ENCODE measurements around the gene CASP2. TPM values are rescaled to one million over a fixed set of nuclear protein-coding genes. Genes with fewer than 3 reads are reported as not detected.

Gene CASP2
- total RNA-seq, 1 experiment from 2014 or later: 65.3 TPM

DNA sequence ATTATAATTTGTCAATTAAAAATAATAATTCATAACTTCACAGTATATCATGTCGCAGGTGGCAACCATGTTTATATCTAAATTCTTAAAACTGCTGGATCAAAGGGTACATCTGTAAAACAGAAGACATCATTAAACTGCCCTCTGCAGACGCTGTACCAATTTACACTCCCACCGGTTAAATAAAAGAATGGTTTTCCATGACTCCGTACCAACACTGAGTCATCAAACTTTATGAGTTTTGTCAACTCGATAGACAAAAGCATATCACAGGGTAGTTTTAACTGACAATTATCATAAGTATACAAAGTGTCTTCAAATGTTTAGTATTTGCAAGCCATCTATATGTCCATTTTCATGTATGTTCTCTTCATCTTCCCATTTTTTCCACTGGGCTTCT, 30.6 kb upstream of the CASP2 start:
- Histone ChIP-seq H2BK15ac (ENCODE audit: low read depth, low read length) (no peak overlapping the region), H3K18ac (ENCODE audit: insufficient read length, low read depth, low read length) (no peak overlapping the region), H3K9me3 (ENCODE audit: control insufficient read depth, low read depth, low read length) (no peaks in the 10 kb centered on the region), H2BK120ac (ENCODE audit: low read depth, low read length, poor library complexity, severe bottlenecking) (no peak overlapping the region), H2BK20ac (ENCODE audit: low read depth, low read length, poor library complexity, severe bottlenecking) (no peak overlapping the region), H3K79me2 (ENCODE audit: insufficient read depth, low read length) (no peaks in the 10 kb centered on the region), H3K79me1 (ENCODE audit: insufficient read depth, low read depth, low read length, poor library complexity, severe bottlenecking) (no peaks in the 10 kb centered on the region), H2BK12ac (ENCODE audit: insufficient read length, low read depth, low read length) (no peak overlapping the region), H2BK5ac (ENCODE audit: insufficient read length, low read length) (no peak overlapping the region), H2AK5ac (ENCODE audit: insufficient read length, low read length) (no peak overlapping the region), H3K23ac (ENCODE audit: insufficient read length, low read depth, low read length) (no peak overlapping the region), H4K8ac (replicated peaks; ENCODE audit: insufficient read length, low read depth, low read length) (no peak overlapping the region), H3K14ac (ENCODE audit: insufficient read depth, low read length) (no peak overlapping the region), H2AFZ (ENCODE audit: low read length) (no peak overlapping the region), H4K5ac (ENCODE audit: insufficient read length, low read depth, low read length) (no peak overlapping the region), H3K4me2 (ENCODE audit: insufficient read depth, insufficient read length, low read length) (no peak overlapping the region), H3K4me1 (ENCODE audit: insufficient read depth, low read length) (no peaks in the 10 kb centered on the region), H3K56ac (ENCODE audit: insufficient read length, low read depth, low read length) (no peak overlapping the region), H4K91ac (ENCODE audit: insufficient read length, low read depth, low read length) (no peak overlapping the region), H3K23me2 (ENCODE audit: insufficient read length, low read depth, low read length, poor library complexity, severe bottlenecking) (no peaks in the 10 kb centered on the region), H3K9ac (ENCODE audit: extremely low read depth, insufficient read length, low read length) (no peak overlapping the region), H3K27me3 (ENCODE audit: insufficient read depth, low read length) (no peaks in the 10 kb centered on the region), H4K20me1 (ENCODE audit: control insufficient read depth, insufficient read depth, insufficient read length) (no peaks in the 10 kb centered on the region), H3K4ac (ENCODE audit: low read depth, low read length) (no peak overlapping the region), H3K27ac (ENCODE audit: insufficient read length, low read depth, low read length) (no peak overlapping the region), H3T11ph (ENCODE audit: low read length) (no peak overlapping the region)
- DNase-seq: no peak
- no CpG with 5 or more reads among the region's 5 CpGs for WGBS (ENCODE audit: extremely low coverage, insufficient read length, low lambda C conversion rate)
- H3K27me3 Mint-ChIP-seq (ENCODE audit: low read depth): peaks cover 1% of the 10 kb centered on the region; the same call in 1 of the 2 replicates
- TF ChIP-seq, protein P1, sequence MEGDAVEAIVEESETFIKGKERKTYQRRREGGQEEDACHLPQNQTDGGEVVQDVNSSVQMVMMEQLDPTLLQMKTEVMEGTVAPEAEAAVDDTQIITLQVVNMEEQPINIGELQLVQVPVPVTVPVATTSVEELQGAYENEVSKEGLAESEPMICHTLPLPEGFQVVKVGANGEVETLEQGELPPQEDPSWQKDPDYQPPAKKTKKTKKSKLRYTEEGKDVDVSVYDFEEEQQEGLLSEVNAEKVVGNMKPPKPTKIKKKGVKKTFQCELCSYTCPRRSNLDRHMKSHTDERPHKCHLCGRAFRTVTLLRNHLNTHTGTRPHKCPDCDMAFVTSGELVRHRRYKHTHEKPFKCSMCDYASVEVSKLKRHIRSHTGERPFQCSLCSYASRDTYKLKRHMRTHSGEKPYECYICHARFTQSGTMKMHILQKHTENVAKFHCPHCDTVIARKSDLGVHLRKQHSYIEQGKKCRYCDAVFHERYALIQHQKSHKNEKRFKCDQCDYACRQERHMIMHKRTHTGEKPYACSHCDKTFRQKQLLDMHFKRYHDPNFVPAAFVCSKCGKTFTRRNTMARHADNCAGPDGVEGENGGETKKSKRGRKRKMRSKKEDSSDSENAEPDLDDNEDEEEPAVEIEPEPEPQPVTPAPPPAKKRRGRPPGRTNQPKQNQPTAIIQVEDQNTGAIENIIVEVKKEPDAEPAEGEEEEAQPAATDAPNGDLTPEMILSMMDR (conservative IDR thresholded peaks at IDR 0.05): no peak
- no peak overlapping the region for H3K27ac Mint-ChIP-seq
- no peak overlapping the region for H3K4me3 Mint-ChIP-seq
- H3K9me3 Mint-ChIP-seq: peaks cover 0 to 2% of the 10 kb centered on the region in 2 experiments; a peak in 1 of 5 replicates
- 0 out of 4 replicates have a peak, but pooled peaks cover 0 to under 1% of the 10 kb centered on the region in 2 experiments for H3K4me1 Mint-ChIP-seq
- no peaks in the 10 kb centered on the region; a peak in 1 of 7 replicates for H3K36me3 Mint-ChIP-seq (ENCODE audit: insufficient read depth in 1 of 3, low read depth in 3 of 3)
